Raji (cell line): Measurements from ENCODE around the gene RAVER2.

Source experiments
- POLR2A ChIP-seq: IDR thresholded peaks from 2 replicates; pipeline ENCODE4 v1.6.1; 2011; ENCODE audit warnings: low read depth, low read length, control low read depth; ENCODE audit not compliant: insufficient read depth

RAVER2 gene

DNA sequence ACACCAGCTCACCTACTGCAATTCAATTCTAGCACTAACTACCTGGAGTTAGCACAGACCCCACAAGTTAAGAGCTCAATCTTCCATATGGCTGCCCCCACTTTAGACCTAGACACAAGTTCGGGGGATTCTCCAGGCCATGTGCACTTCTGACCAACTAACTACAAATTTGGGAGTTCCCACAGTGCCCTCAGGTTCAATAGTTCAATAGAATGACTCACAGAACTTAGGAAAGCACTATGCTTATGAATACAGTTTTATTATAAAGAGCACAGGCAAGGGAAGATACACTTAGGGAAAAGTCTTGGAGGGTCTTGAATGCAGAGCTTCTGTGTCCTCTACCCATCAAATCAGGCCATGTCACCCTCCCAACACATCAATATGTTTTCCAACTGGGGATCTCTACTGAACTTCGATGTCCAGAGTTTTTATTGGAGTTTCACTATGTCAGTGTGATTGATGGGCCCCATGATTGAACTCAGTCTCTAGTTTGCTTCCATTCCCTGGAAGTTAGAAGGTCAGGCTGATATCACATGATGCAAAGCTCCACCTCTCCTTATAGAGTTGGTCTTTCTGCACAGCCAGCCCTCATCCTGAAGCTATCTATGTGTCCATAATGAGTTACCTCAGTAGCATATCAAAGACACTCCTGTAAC, 46.1 kb downstream of the RAVER2 start:
- TF ChIP-seq POLR2A, result no peak

GRCh38 chr1:64798872-64799271, 54.0 kb downstream of the RAVER2 start:
- TF ChIP-seq POLR2A, result no peak

- no peak for TF ChIP-seq POLR2A
These were observed 57.1 kb downstream of the RAVER2 start for GRCh38 chr1:64801851-64802523.

- no peak for TF ChIP-seq POLR2A
These were observed 64.4 kb downstream of the RAVER2 start for GRCh38 chr1:64809309-64809708.

- TF ChIP-seq POLR2A, result no peak
These were observed 65.1 kb downstream of the RAVER2 start for GRCh38 chr1:64810001-64810400.

DNA sequence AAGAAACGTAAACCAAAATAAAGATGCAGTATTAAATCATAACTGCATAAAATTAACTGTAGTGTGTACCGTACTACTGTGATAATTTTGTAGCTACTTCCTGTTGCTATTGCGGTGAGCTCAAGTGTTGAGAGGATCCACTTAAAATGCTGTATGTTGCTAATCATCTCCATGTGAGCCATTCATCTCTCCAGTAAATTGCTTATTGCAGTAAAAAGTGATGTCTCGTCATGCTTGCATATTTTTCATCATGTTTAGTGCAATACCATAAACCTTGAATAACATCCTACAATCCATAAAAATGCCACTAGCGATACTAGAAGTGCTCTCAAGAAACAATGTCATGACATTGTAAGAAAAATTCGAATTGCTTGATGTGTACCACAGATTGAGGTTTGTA, 66.3 kb downstream of the RAVER2 start:
- no peak for TF ChIP-seq POLR2A

DNA sequence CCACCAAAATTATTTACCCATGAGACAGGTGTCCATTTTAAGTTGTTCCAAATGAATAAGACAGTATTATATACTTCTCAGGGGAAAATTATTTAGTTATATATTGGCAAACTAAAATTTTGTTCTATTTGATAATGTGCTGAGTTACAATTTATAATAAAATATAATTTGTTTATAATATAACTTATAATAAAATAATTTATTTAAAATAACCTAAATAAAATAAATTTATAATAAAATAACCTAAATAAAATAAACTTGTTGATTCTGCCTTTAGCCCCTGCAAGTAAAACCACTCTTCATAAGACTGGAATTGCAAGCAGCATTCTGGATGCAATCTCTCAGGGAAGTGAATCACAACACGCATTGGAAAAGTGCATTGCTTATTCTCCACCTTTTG, 69.6 kb downstream of the RAVER2 start:
- no peak for TF ChIP-seq POLR2A

- no peak for TF ChIP-seq POLR2A
These were observed 77.7 kb downstream of the RAVER2 start for GRCh38 chr1:64822621-64823020.

DNA sequence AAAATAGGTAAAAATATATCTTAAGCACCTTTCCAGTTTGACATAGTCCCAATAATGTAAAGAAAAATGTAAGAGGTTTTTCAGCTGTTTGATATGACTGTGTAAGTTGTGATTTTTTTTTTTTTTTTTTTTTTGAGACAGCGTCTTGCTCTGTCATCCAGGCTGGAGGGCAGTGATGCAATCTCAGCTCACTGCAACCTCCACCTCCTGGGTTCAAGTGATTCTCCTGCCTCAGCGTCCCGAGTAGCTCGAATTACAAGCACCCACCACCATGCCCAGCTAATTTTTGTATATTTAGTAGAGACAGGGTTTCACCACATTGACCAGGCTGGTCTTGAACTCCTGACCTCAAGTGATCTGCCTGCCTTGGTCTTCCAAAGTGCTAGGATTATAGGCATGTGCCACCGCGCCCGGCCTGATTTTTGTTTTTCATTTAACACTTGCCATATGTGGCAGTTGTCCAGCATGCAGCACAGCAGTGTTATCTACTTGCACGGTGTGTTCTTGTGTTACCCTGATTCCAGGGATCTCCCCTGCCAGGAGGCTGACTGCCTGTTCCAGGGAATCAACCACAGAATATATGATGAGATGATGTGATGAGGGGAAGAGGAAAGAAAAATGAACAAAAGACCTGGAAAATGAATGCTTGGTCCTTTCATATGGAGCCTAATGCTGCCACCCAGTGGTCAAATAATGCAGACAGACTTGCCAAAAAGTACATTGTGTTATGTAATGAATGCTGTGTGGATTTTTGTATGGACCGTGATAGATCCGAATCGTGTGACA, 79.0 kb downstream of the RAVER2 start:
- no peak for TF ChIP-seq POLR2A

GRCh38 chr1:64826991-64827390, 82.1 kb downstream of the RAVER2 start:
- TF ChIP-seq POLR2A, result no peak

DNA sequence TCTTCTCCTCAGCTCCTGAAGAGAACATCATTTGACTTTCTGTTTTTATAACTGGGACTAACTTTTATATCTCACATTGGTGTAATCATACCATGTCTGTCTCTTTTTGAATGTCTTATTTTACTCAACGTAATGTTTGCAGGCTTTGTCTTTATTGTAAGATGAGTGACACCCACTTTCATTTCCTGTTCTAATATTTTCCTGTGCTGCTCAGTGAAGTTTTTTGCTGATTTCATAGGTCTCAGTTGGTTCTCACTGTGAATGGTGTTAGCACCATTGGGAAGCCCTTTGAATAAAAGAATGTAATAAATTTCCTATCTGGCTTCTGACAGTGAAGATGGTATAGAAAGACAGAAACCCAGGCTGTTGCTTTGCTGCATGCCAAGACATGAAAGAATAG, 84.0 kb downstream of the RAVER2 start:
- TF ChIP-seq POLR2A, result no peak

GRCh38 chr1:64829411-64830029, 84.6 kb downstream of the RAVER2 start:
- TF ChIP-seq POLR2A, result no peak

DNA sequence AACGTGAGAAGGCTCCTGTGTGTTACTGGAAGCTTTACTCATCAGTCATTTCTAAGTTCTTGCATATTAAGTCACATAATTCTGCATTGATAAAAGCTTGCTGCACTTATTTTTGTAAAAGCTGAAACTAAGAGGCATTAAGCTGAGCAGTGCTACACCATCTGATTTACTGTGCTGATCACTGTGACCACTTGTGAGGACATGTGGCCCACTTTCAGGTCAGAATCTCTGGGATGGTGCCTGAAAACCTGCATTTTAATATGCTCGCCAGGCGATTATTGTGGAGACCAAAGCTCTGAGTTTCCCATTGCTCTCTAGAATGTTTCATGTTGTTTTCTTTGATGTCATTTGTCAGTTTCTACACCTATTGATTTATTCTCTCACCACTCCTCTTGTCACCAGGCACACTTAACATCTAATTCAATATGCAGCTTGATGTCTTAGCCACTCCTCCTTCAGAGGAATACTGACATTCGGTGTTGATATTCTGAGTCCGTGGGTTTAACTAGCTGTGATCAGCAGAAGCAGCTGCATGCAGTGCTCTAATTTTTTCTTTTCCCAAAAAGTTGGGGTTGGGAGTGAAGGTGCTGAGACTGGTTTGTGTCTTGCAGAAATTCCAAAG, 85.3 kb downstream of the RAVER2 start:
- TF ChIP-seq POLR2A, result no peak

DNA sequence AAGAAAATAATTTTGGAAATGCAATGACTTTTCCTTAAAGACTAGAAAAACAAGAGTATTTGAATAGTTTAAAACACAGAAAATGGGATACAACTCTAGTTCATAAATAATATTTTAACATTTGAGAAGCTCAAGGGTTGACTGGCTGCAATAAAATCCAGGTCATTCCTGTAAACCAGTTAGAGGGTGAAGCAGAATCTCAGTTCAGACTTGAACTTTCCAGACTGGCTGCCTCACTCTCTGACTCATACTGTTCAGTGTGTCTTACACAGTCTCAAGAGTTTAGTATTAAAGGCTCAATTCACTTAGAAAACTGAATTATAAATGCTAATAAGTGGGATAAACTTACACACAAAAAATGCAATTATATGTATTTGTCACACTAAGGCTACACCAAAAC, 89.9 kb downstream of the RAVER2 start:
- TF ChIP-seq POLR2A, result no peak

GRCh38 chr1:64836802-64837201, 91.9 kb downstream of the RAVER2 start:
- no peak for TF ChIP-seq POLR2A
